Left ventricle myocardium superior (tissue), 1 donor: ENCODE results near the gene DGKQ. TPM values are rescaled to one million over a fixed set of nuclear protein-coding genes. Genes with fewer than 3 reads are reported as not detected.
"Not testable (repeated sequence)": the region's sequence is repeated elsewhere in the genome, so short reads cannot be mapped to it uniquely, and the experiment has no call there.

Experiments used
- ATAC-seq: fragments of 200-7000 bp; cut with Tn5 transposase; one replicate; pipeline ENCODE4 v1.9.1; 2020; ENCODE audit warnings: mild to moderate bottlenecking, moderate library complexity
- DNase-seq: peaks from one replicate; pipeline ENCODE4 v3.0.0-alpha.2; 2020
- intact Hi-C: fragments of 100-400 bp; cut with micrococcal nuclease; formaldehyde crosslinking; loops from one replicate; pipeline ENCODE4 v1.11.0; 2022
- total RNA-seq: library from RNA; stranded (reverse); fragmentation: NEBNext Ultra II Directional; extraction: Animal tissue kit (Norgen Biotek cat#: 25700); gene quantifications from one replicate; pipeline ENCODE4 v1.2.1, GENCODE V29; 2021
- donor health status: DM: no; HTN: yes; CAD: no; lungs with severe emphysema.

The DGKQ gene
- total RNA-seq, 1 donor from 2014 or later = 3.6 TPM

GRCh38 chr4:945274-946102, 27.9 kb downstream of the DGKQ start:
- no peak for DNase-seq
- intact Hi-C loops = no loop called here
- no peak for ATAC-seq

- ATAC-seq, intact Hi-C loops, DNase-seq: not testable (repeated sequence)
Measured at GRCh38 chr4:939508-939907, 33.9 kb downstream of the DGKQ start.

- intact Hi-C loops = no loop called here
- DNase-seq (no peak), ATAC-seq (peak; percentile 3)
Measured at GRCh38 chr4:932713-933070, 40.7 kb downstream of the DGKQ start.

GRCh38 chr4:931960-932712, 41.2 kb downstream of the DGKQ start, which contains the start of the genes GAK and TMEM175:
GAK (minus strand) TSS chr4:932316; CDS start chr4:932187, 129 bp downstream.
TMEM175 (plus strand) TSS chr4:932460; CDS start chr4:947740, 15,280 bp downstream.
- intact Hi-C loops = no loop called here
- ATAC-seq (peak; percentile 99), DNase-seq (peak; percentile 99)

GRCh38 chr4:931194-931959, 42.0 kb downstream of the DGKQ start:
- DNase-seq (no peak), ATAC-seq (peak; percentile 6)
- intact Hi-C loops = no loop called here

GRCh38 chr4:930827-931193, 42.6 kb downstream of the DGKQ start:
- intact Hi-C loops = no loop called here
- no peak for ATAC-seq
- no peak for DNase-seq

- DNase-seq = no peak
- intact Hi-C loops = no loop called here
- no peak for ATAC-seq
Measured at GRCh38 chr4:930028-930551, 43.3 kb downstream of the DGKQ start.

GRCh38 chr4:929096-929765, 44.1 kb downstream of the DGKQ start:
- intact Hi-C loops = no loop called here
- DNase-seq = no peak
- ATAC-seq = no peak

- DNase-seq, ATAC-seq, intact Hi-C loops: not testable (repeated sequence)
Measured at GRCh38 chr4:927566-927965, 45.8 kb downstream of the DGKQ start.

GRCh38 chr4:926538-926937, 46.8 kb downstream of the DGKQ start:
- no peak for DNase-seq
- intact Hi-C loops = no loop called here
- ATAC-seq = no peak

GRCh38 chr4:925771-926500, 47.4 kb downstream of the DGKQ start:
- intact Hi-C loops = no loop called here
- ATAC-seq (no peak), DNase-seq (no peak)

GRCh38 chr4:925171-925570, 48.2 kb downstream of the DGKQ start:
- intact Hi-C loops = no loop called here
- no peak for ATAC-seq
- no peak for DNase-seq

- DNase-seq (no peak), ATAC-seq (peak; percentile 57)
- intact Hi-C loops = no loop called here
Measured at GRCh38 chr4:924107-925096, 49.0 kb downstream of the DGKQ start.

- DNase-seq (no peak), ATAC-seq (no peak)
- intact Hi-C loops = no loop called here
Measured at GRCh38 chr4:921830-922331, 51.5 kb downstream of the DGKQ start.

- DNase-seq, intact Hi-C loops, ATAC-seq: not testable (repeated sequence)
Measured at GRCh38 chr4:919004-919680, 54.2 kb downstream of the DGKQ start.

- DNase-seq, ATAC-seq, intact Hi-C loops: not testable (repeated sequence)
Measured at GRCh38 chr4:918591-918990, 54.8 kb downstream of the DGKQ start.
